LNCAP (cell line): Measurements from ENCODE around the gene SHISA6.

ENCODE experiments used
- TF ChIP-seq, protein P1 (sequence below): fragments of 450-650 bp; IDR thresholded peaks from 2 replicates; pipeline ENCODE4 v1.5.1; 2017; ENCODE audit warnings: mild to moderate bottlenecking

Gene SHISA6

GRCh38 chr17:11267999-11268575, 27.1 kb downstream of the SHISA6 start:
- TF ChIP-seq, protein P1, sequence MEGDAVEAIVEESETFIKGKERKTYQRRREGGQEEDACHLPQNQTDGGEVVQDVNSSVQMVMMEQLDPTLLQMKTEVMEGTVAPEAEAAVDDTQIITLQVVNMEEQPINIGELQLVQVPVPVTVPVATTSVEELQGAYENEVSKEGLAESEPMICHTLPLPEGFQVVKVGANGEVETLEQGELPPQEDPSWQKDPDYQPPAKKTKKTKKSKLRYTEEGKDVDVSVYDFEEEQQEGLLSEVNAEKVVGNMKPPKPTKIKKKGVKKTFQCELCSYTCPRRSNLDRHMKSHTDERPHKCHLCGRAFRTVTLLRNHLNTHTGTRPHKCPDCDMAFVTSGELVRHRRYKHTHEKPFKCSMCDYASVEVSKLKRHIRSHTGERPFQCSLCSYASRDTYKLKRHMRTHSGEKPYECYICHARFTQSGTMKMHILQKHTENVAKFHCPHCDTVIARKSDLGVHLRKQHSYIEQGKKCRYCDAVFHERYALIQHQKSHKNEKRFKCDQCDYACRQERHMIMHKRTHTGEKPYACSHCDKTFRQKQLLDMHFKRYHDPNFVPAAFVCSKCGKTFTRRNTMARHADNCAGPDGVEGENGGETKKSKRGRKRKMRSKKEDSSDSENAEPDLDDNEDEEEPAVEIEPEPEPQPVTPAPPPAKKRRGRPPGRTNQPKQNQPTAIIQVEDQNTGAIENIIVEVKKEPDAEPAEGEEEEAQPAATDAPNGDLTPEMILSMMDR = no peak

GRCh38 chr17:11269210-11269609, 28.2 kb downstream of the SHISA6 start:
- TF ChIP-seq, protein P1 = no peak

GRCh38 chr17:11272191-11272590, 31.2 kb downstream of the SHISA6 start:
- TF ChIP-seq, protein P1 = no peak

DNA sequence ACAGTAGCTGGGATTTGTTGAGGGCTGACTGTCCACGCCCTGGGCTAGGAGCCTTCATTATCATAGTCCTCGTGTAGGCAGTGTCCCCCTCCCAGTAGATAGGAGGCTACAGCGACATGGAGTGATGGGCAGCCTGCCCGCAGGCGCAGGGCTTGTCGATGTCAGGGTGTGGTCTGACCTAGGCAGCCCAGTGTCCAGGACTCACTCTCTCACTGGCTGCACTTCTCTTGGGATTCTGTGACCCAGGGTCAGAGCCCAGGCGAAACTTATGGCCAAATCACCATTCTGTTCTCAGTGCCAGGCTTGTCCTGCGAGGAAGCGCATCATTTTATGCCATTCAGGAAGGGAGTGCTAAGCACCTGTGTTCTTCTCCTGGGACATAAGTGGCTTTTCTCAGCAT, 32.6 kb downstream of the SHISA6 start:
- TF ChIP-seq, protein P1 = no peak

- TF ChIP-seq, protein P1 = no peak
Observed at GRCh38 chr17:11274106-11274505, 33.1 kb downstream of the SHISA6 start.

DNA sequence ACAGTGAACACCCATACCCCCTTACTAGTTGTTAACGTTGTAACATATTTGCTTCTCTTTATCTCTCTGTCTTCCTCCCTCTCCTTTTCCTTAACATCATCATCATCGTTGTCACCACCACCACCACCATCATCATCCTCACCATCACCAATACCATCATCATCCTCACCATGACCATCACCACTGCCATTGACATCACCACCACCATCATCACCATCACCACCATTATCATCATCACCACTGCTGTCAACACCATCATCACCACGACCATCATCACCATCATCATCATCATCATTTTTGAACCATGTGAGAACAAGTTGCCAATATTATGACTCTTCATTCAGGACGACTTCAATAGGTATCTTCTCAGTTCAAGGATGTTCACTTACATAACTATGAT, 35.5 kb downstream of the SHISA6 start:
- TF ChIP-seq, protein P1 = no peak

DNA sequence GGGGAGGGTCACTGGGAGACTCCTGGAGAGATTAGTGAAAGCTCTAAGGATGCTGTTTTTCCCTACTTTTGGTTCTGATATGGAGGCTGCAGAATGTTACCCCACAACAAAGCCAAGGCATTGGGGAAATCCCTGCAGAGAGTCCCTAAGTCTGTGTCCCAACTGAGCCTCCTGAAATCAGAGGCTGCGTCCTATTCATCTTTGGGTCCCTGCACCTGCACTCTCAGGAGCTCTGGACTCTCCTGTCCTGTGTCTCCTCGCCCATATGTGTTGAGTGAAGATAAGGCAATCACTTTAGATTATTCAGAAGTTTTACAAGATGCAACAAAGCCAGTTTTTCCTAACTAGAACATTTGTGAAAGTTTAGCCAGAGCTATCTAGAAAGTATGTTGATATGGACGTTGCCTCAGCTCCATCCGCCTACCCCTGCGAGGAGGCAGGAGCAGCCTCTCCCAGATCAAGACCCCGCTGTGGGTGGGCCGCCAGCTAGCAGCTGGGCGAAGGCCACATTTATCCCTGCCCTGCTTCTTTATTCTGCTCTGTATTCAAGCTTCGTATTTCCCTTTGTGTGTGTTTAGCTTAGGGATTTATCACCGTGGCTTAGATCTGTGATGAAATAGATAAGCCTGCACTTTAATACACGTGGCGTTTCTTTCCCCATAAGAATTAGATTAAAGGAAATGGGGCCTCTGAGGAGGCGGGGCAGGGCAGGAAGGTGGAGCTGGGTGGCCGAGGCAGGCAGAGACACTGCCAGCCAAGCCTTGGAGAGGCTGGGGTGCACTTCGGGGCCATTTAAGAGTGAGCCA, 37.4 kb downstream of the SHISA6 start:
- TF ChIP-seq, protein P1 = no peak
